SK-N-SH (cell line): Measurements from ENCODE around the gene FAM161A. TPM values are rescaled to one million over a fixed set of nuclear protein-coding genes. Genes with fewer than 3 reads are reported as not detected.

Source experiments
- CTCF ChIA-PET: fragments of 300-600, 350-600 bp; formaldehyde crosslinking; extraction: SDS; loops from one replicate; lab custom pipeline; 2021; lab: Yijun Ruan, JAX
- POLR2A ChIA-PET: fragments of 350-600 bp; sonication (Branson Sonifier 250); formaldehyde crosslinking; extraction: SDS; loops from one replicate; lab custom pipeline; 2020; ENCODE audit warnings: antibody characterized with exemption, inconsistent platforms; lab: Yijun Ruan, JAX
- DNase-seq: peaks from one replicate; pipeline ENCODE4 v3.0.0; 2012
- H2AFZ ChIP-seq: fragments of 200-600 bp; sonication (generic); 2 replicates; pipeline ENCODE4 v1.8.1; 2016; ENCODE audit warnings: antibody characterized with exemption, mild to moderate bottlenecking, low read depth
- H3F3A ChIP-seq: fragments of 200-600 bp; sonication (generic); replicated peaks from 2 replicates; pipeline ENCODE3; 2016; ENCODE audit warnings: antibody characterized with exemption, mild to moderate bottlenecking; ENCODE audit not compliant: insufficient read depth
- H3K27ac ChIP-seq, 2 experiments: fragments of 200-500 bp in 1 of 2; fragments of 200-600 bp in 1 of 2; sonication (Bioruptor generic) in 1 of 2; sonication (generic), shearing (Covaris generic) in 1 of 2; 2 replicates each; pipeline versions ENCODE4 v1.5.1 to v1.6.1; 2014 to 2016; ENCODE audit warnings: low read depth in 2 of 2, inconsistent platforms in 1 of 2, low read length in 1 of 2, mild to moderate bottlenecking in 1 of 2, mixed read lengths in 1 of 2
- H3K27me3 ChIP-seq: fragments of 200-600 bp; sonication (generic), shearing (Covaris generic); 2 replicates; pipeline ENCODE4 v1.6.1; 2016; ENCODE audit warnings: mixed run types; ENCODE audit not compliant: insufficient read depth
- H3K36me3 ChIP-seq, 2 experiments: fragments of 200-500 bp in 1 of 2; fragments of 200-600 bp in 1 of 2; sonication (Bioruptor generic) in 1 of 2; sonication (generic) in 1 of 2; replicated peaks in 1 of 2; 2 replicates each; pipeline versions ENCODE3 to v1.5.1; 2014 to 2016; ENCODE audit warnings: low read length in 1 of 2, mild to moderate bottlenecking in 1 of 2; ENCODE audit not compliant: insufficient read depth in 2 of 2, control insufficient read depth in 1 of 2
- H3K4me1 ChIP-seq, 2 experiments: fragments of 200-500 bp in 1 of 2; fragments of 200-600 bp in 1 of 2; sonication (Bioruptor generic) in 1 of 2; sonication (generic), shearing (Covaris generic) in 1 of 2; 2 replicates each; pipeline versions ENCODE4 v1.5.1 to v1.6.1; 2014 to 2016; ENCODE audit warnings: low read depth in 1 of 2, low read length in 1 of 2, mixed run types in 1 of 2; ENCODE audit not compliant: insufficient read depth in 2 of 2, control insufficient read depth in 1 of 2
- H3K4me2 ChIP-seq: fragments of 200-600 bp; sonication (generic), shearing (Covaris generic); 2 replicates; pipeline ENCODE4 v1.6.1; 2017; ENCODE audit warnings: mixed run types
- H3K4me3 ChIP-seq, 2 experiments: fragments of 200-500 bp in 1 of 2; fragments of 200-600 bp in 1 of 2; sonication (Bioruptor generic) in 1 of 2; sonication (generic), shearing (Covaris generic) in 1 of 2; 2 replicates each; pipeline versions ENCODE4 v1.5.1 to v1.8.1; 2014 to 2016; ENCODE audit warnings: low read depth in 2 of 2, inconsistent platforms in 1 of 2, low read length in 1 of 2, mild to moderate bottlenecking in 1 of 2, mixed read lengths in 1 of 2, moderate library complexity in 1 of 2
- H3K79me2 ChIP-seq: fragments of 200-600 bp; sonication (generic); 2 replicates; pipeline ENCODE4 v1.8.1; 2017; ENCODE audit warnings: mild to moderate bottlenecking; ENCODE audit not compliant: insufficient read depth
- H3K9ac ChIP-seq: fragments of 200-600 bp; sonication (generic); 2 replicates; pipeline ENCODE4 v1.6.1; 2017; ENCODE audit warnings: mixed run types
- H3K9me2 ChIP-seq: fragments of 200-600 bp; sonication (generic); 2 replicates; pipeline ENCODE4 v1.6.1; 2017; ENCODE audit warnings: mixed run types
- H3K9me3 ChIP-seq: fragments of 200-600 bp; sonication (generic); 2 replicates; pipeline ENCODE4 v1.6.1; 2017; ENCODE audit warnings: mixed run types, mild to moderate bottlenecking, moderate library complexity
- H4K20me1 ChIP-seq: fragments of 200-600 bp; sonication (generic); 2 replicates; pipeline ENCODE4 v1.6.1; 2017; ENCODE audit warnings: mild to moderate bottlenecking, mixed run types; ENCODE audit not compliant: insufficient read depth
- ELF1 ChIP-seq: IDR thresholded peaks from 2 replicates; pipeline ENCODE4 v1.4.0; 2012
- MXI1 ChIP-seq: IDR thresholded peaks from 2 replicates; pipeline ENCODE4 v1.6.1; 2012; ENCODE audit warnings: mild to moderate bottlenecking, low read depth, low read length, improper control_type of control experiment
- NFIC ChIP-seq: IDR thresholded peaks from 2 replicates; pipeline ENCODE4 v1.4.0; 2012; ENCODE audit warnings: borderline replicate concordance
- SIN3A ChIP-seq: IDR thresholded peaks from 2 replicates; pipeline ENCODE4 v1.6.1; 2012; ENCODE audit warnings: low read depth, mild to moderate bottlenecking, low read length, moderate library complexity, borderline replicate concordance
- SMC3 ChIP-seq: IDR thresholded peaks from 2 replicates; pipeline ENCODE4 v1.6.1; 2012; ENCODE audit warnings: low read depth, low read length, improper control_type of control experiment
- TAF1 ChIP-seq: IDR thresholded peaks from 2 replicates; pipeline ENCODE4 v1.6.1; 2012; ENCODE audit warnings: low read depth, mild to moderate bottlenecking, low read length, moderate library complexity, borderline replicate concordance
- TCF12 ChIP-seq: IDR thresholded peaks from 2 replicates; pipeline ENCODE4 v1.4.0; 2012
- YY1 ChIP-seq: IDR thresholded peaks from 2 replicates; pipeline ENCODE4 v1.4.0; 2012; ENCODE audit warnings: low read depth, mild to moderate bottlenecking
- WGBS: methylation state at CpG from one replicate; pipeline ENCODE4 v1.1.6; 2017; ENCODE audit warnings: low lambda C conversion rate; 5-methylcytosine and 5-hydroxymethylcytosine counted together
- polyA plus RNA-seq, 3 experiments: library from polyadenylated mRNA; depleted of rRNA; stranded (reverse); fragments of >200 nt; gene quantifications; 2 replicates each; pipeline ENCODE4 v1.2.3, GENCODE V29; 2012
- TF ChIP-seq, protein P1 (sequence below): IDR thresholded peaks from 2 replicates; pipeline ENCODE4 v1.4.0; 2012; ENCODE audit warnings: low read depth
- TF ChIP-seq, protein P2 (sequence below): fragments of 150-350 bp; IDR thresholded peaks from 2 replicates; pipeline ENCODE4 v1.6.1; 2016; ENCODE audit warnings: mild to moderate bottlenecking, low read depth, low read length
- TF ChIP-seq, protein P3 (sequence below): fragments of 200-600 bp; sonication (generic); IDR thresholded peaks from 2 replicates; pipeline ENCODE4 v1.6.1; 2017; ENCODE audit warnings: antibody characterized with exemption, mild to moderate bottlenecking, moderate library complexity

Gene FAM161A
- polyA plus RNA-seq, 1 of the 3 experiments (the other 2 are of a cell fraction), result 0.90 TPM

DNA sequence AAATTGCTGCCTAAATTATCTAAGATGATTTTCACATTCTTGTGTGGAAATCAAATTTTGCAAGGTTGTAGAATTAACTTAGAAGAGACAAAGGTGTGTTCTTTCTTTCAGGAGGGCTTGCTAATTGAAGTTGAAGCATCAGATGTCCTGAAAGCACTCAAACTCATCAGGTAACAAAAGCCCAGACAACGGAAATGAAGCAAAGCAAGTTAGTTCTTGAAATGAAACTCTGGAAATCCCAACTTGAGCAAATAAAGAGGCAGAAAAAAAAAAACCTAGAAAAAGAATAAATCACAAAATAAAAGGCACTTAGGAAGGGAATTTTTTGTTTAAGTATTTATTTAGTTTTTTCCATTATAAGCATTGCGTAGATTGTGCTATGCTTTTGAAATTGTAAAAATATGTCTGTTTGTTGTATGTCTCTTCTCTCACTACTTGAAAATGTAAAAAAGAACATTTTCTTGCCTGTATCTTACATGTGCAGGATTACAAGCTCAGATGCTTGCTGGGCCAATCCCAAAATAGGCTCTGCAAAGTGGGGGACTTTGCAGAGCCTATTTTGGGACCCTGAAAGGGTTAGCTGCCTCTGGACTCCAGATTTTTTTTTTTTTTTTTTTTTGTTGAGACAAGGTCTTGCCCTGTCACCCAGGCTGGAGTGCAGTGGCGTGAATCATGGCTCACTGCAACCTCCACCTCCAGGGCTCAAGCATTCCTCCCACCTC lies 46.7 kb downstream of the FAM161A start:
- H3K36me3 ChIP-seq, result no peaks in the 10 kb centered on the region
- H3K79me2 ChIP-seq, result no peaks in the 10 kb centered on the region
- H3K27me3 ChIP-seq, result no peaks in the 10 kb centered on the region; the same call in 1 of the 2 replicates
- H3K4me1 ChIP-seq, result no peaks in the 10 kb centered on the region
- WGBS, result 61% methylated on average over 3 of the region's 3 CpGs
- no peaks in the 10 kb centered on the region for H3K9me2 ChIP-seq
- POLR2A ChIA-PET, result no interaction called here
- no peak overlapping the region for H3K4me2 ChIP-seq
- H3K9me3 ChIP-seq, result no peaks in the 10 kb centered on the region
- H4K20me1 ChIP-seq, result no peaks in the 10 kb centered on the region
- H2AFZ ChIP-seq, result no peak overlapping the region
- no peak overlapping the region for H3K9ac ChIP-seq
- no peak for TF ChIP-seq SIN3A
- no peak for TF ChIP-seq TCF12
- no peak for TF ChIP-seq NFIC
- TF ChIP-seq TAF1, result no peak
- TF ChIP-seq, protein P1, sequence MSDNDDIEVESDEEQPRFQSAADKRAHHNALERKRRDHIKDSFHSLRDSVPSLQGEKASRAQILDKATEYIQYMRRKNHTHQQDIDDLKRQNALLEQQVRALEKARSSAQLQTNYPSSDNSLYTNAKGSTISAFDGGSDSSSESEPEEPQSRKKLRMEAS, result no peak
- TF ChIP-seq ELF1, result no peak
- no peak for TF ChIP-seq MXI1
- TF ChIP-seq, protein P2, sequence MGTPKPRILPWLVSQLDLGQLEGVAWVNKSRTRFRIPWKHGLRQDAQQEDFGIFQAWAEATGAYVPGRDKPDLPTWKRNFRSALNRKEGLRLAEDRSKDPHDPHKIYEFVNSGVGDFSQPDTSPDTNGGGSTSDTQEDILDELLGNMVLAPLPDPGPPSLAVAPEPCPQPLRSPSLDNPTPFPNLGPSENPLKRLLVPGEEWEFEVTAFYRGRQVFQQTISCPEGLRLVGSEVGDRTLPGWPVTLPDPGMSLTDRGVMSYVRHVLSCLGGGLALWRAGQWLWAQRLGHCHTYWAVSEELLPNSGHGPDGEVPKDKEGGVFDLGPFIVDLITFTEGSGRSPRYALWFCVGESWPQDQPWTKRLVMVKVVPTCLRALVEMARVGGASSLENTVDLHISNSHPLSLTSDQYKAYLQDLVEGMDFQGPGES, result no peak
- H3K4me3 ChIP-seq, result no peak overlapping the region
- H3F3A ChIP-seq, result no peaks in the 10 kb centered on the region
- CTCF ChIA-PET, result no interaction called here
- H3K27ac ChIP-seq, result no peak overlapping the region
- DNase-seq, result no peak

DNA sequence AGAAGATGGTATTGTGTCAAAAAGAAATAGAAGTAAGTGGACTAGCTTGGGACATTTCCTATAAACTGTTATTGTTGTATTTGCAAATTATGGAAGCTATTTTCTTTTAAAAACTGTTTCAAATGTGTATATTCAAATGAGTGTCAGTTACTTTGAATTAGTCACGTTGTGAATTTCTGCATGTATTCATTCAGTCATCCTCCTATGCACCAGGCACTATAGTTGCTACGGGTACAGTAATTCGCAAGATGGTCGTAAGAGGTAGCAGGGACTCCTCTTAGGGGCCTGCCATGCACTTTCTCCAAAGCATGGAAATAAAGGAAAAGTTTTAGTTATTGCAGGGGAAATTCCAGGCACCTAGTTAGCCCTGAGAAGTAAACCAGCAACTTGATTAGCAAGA lies 51.3 kb downstream of the FAM161A start:
- TF ChIP-seq, protein P1, result no peak
- TF ChIP-seq, protein P3, sequence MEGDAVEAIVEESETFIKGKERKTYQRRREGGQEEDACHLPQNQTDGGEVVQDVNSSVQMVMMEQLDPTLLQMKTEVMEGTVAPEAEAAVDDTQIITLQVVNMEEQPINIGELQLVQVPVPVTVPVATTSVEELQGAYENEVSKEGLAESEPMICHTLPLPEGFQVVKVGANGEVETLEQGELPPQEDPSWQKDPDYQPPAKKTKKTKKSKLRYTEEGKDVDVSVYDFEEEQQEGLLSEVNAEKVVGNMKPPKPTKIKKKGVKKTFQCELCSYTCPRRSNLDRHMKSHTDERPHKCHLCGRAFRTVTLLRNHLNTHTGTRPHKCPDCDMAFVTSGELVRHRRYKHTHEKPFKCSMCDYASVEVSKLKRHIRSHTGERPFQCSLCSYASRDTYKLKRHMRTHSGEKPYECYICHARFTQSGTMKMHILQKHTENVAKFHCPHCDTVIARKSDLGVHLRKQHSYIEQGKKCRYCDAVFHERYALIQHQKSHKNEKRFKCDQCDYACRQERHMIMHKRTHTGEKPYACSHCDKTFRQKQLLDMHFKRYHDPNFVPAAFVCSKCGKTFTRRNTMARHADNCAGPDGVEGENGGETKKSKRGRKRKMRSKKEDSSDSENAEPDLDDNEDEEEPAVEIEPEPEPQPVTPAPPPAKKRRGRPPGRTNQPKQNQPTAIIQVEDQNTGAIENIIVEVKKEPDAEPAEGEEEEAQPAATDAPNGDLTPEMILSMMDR, result no peak
- no peak for TF ChIP-seq YY1
- no peak for TF ChIP-seq SMC3
- TF ChIP-seq, all 33 proteins: peak for 0
- H3K36me3 ChIP-seq, result no peaks in the 10 kb centered on the region
- ChIA-PET CTCF (interaction anchor here (0.6 kb wide), 1 partner anchor 464 kb away, joined by 4 read pairs; no protein-coding TSS in a partner anchor), POLR2A (interaction anchor here (0.5 kb wide), 1 partner anchor 250 kb away, joined by 4 read pairs; no protein-coding TSS in a partner anchor)
- no peak for DNase-seq
- no peaks in the 10 kb centered on the region for H4K20me1 ChIP-seq
- H3K9ac ChIP-seq, result no peak overlapping the region
- H3K27me3 ChIP-seq, result no peaks in the 10 kb centered on the region; the same call in 1 of the 2 replicates
- H3K9me3 ChIP-seq, result no peaks in the 10 kb centered on the region
- H2AFZ ChIP-seq, result no peak overlapping the region
- H3K9me2 ChIP-seq, result no peaks in the 10 kb centered on the region
- no peaks in the 10 kb centered on the region for H3K4me1 ChIP-seq
- H3K79me2 ChIP-seq, result no peaks in the 10 kb centered on the region
- H3K4me3 ChIP-seq, result no peak overlapping the region
- H3K4me2 ChIP-seq, result no peak overlapping the region
- H3K27ac ChIP-seq, result no peak overlapping the region
- H3F3A ChIP-seq, result no peaks in the 10 kb centered on the region
- 71% methylated on average over 4 of the region's 4 CpGs for WGBS
